GM19099 (cell line): Measurements from ENCODE around the gene KIF5A.

Experiments used
- POLR2A ChIP-seq: IDR thresholded peaks from 3 replicates; pipeline ENCODE4 v1.6.1; 2011; ENCODE audit warnings: low read depth; ENCODE audit not compliant: insufficient read length; ENCODE audit errors: extremely low read depth

Gene KIF5A

DNA sequence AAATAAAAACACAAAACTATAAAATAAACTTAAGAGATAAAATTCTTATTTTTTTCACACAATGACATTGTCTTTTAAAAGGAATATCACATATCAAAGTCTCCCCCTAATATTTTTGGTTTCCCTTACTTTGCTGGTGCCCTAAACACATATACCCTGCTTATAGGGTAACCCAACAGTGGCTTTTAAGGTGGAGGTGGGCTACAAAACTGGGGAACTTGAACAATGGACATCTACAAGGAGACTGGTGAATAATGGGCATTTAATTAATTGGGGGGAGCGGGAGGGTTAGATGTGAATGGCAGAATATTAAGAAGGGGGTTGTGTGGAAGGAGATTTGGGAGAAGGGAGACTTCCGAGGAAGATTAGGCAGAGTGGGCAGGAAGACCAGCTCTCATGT, 73.5 kb downstream of the KIF5A start:
- no peak for TF ChIP-seq POLR2A

GRCh38 chr12:57623811-57624390, 74.1 kb downstream of the KIF5A start:
- no peak for TF ChIP-seq POLR2A

GRCh38 chr12:57624441-57625220, 74.8 kb downstream of the KIF5A start:
- no peak for TF ChIP-seq POLR2A

DNA sequence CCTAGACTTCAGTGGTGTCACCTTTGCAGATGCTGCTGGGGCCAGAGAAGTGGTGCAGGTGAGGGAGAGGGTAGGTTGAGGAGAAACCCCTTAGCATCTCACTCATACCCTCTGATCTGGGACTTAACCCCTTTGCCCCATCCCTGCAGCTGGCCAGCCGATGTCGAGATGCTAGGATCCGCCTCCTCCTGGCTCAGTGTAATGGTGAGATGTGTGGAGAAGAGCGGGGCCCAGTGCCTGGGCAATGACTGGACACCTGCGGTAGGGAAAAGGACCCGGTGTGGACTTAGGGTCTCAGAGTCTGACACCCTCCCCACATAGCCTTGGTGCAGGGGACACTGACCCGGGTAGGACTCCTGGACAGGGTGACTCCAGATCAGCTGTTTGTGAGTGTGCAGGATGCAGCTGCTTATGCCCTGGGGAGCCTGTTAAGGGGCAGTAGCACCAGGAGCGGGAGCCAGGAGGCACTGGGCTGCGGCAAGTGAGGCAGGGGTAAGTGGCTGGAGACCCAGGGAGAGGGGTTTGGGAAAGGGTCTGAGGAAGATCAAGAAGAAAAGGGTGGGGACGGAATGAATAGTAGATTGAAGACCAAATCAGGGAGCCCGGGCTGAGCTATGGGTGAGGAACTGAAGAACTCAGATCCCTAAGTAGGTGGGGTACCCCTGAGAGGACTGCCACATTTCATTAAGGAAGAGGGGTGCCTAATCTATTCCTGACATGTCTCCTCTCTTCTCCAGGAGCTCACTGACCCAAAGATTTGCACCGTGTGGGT, 75.6 kb downstream of the KIF5A start:
- no peak for TF ChIP-seq POLR2A

DNA sequence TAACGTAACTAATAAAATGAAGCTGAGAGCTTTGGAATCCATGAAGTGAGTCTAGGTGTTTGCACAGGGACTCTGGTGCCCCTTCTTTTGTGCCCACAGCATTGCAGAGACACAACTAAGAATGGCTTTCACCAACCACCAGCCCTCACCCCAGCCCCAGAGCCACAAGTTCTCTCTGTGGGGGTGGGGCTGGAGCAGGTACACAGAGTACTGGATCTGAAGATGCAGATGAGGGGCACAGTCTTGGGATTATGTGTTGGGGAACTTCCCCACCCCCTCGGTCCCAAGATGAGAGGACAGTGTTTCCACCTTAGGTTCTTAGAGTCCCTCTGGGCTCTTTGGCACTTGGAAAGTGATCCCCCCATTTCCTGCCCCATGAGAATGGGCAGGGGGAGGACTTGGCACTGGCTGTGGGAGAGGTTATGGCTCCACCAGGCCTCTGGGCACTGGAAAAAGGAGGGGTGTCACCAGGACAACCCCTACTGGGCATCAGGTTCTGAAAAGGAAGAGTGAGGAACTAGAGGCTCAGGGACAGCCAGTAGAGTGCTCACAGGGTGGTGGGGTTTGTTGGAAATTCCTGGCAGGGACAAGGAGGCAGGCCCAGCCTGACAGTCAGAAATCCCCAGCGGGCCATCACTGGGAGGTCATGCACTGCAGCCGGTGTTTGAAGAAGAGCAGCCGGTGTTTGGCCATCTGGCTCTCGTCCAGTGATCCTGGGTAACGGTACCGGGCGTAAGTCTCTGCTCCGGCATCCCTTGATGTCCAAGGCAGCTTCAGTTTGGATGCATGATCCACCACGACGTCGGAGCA, 76.5 kb downstream of the KIF5A start:
- no peak for TF ChIP-seq POLR2A

- no peak for TF ChIP-seq POLR2A
Observed at GRCh38 chr12:57626921-57627445, 77.1 kb downstream of the KIF5A start.

- no peak for TF ChIP-seq POLR2A
Observed at GRCh38 chr12:57627501-57628279, 77.8 kb downstream of the KIF5A start.

DNA sequence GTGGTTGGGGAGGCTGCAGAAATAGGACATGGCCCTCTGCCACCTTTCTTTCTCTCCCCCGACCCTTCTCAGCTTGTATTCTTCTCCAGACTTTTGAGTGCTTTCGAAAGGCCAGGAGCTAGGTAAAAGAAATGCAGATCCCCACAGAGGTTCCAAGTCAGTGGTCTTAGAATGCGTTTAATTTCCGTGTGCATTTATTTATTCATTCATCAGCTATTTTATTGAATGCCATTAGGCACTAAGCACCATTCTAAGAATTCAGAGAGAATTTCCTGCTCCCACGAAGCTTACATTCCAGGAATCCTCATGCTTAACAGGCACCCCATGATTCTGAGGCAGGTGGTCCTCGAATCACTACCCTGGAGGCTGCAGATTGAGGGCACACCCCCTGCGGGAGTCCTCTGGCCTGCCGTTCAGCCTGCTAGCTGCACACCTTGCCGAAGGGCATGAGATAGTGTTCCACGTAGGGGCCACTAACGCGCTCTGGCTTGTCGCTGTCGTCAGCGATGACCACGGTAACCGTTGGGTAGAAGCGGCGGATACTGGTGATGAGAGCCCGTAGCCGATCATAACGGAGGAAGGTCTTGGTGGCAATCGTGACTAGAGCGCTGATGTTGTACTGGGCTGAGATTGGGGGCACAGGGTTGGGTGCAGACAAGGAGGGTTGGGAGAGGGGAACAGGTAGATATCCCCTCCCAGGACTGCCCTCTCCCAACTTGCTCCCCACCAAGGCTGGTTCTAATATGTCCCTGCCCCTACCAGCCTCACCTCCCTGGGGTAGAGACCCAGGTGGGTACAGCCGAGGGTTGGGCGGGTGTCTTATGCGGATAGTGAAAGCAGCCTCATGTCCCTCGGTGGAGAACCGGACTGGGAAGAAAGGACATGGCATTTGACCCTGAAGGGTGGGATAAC, 78.7 kb downstream of the KIF5A start:
- TF ChIP-seq POLR2A = no peak

DNA sequence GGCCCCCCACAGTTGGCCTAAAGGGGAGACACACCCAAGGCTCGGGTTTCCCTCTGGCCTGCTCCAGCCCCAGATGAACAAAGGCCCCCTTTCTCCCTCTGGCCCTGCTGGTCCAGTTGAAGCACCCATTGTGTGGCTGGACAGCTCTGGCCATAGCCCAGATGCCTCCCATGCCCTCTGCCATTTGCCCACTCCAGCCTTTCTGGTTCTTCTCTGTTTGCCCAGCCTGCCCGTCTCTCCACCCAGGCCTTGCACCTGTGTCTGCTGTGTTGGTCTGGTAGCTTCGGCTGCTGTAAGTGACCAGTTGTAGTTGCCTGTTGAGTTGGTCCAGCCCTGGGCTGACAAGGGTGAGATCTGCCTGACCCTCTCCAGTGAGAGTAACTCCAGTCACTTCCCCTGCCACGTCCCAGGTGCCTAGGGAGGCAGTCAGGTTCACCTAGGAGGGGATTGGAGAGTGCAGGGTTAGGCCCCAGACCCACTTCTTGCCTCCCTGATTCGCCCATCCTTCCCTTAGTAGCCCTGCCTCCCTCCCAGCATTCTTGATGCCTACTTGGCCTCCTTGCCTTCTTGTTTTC, 80.1 kb downstream of the KIF5A start:
- no peak for TF ChIP-seq POLR2A

GRCh38 chr12:57630891-57631433, 81.1 kb downstream of the KIF5A start:
- no peak for TF ChIP-seq POLR2A

DNA sequence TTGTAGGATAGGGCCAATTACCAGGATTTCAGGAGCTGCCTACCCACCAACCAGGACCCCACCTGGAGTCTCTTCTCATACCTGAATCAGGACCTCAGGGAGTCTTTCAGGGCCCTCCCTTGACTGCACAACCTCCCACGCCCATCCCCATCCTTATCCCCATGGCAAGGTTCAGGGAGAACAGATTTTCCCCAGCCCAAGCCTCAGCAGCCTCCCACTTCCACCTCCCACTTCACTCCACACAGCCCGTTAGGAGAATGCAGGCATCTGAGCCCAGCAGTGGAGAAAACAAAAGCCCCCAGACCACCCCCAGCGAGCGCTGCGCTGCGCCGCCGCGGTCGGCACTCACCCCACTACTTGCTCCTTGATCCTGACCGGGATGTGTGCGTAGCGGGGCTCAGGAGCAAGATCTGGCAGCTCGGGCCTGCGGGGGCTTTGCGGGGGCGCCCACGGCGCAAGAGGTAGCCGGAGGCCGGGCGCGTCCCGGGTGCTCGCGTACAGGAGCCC, 81.8 kb downstream of the KIF5A start:
- TF ChIP-seq POLR2A = no peak

DNA sequence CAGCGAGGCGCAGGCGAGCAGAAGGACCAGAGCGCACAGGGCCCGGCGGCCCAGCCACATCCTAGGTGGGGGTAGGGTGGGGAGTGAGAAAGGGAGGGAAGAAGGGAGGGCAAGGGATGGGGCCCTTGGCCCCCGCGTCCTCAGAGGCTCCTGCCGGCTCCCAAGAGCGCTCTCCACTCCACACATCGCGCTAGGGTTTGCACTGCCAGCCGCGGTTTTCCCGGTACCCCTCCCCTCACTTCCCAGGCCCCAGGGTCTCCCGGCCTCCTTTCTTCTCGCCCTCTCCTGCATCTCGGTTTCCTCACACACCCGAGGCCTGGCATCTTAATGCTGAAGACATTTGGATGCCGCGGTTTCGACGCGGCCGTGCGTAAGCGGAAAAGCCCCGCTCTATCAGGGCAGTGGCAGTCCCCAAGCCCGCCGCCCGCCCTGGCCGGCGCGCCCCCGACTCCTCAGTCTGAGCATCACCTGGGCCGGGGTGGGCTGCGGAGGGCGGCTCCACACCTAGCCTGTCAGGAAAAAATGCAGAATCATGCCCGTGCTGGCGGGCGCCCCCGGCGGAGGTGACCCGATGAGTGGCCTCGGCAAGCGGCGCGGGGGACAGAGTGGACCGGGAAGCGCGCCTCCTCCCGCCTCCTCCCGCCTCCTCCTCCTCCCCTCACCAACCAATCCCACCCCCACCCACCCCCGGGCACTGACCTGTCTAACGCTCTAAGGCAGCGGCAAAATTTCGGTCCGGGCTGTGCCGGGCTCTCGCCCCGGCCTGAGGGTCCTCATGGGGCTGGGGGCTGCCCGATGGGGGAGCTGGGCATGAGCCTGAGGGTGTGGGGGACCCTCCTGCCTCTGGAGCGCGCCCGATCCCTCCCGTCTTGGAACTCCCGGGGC, 82.5 kb downstream of the KIF5A start:
- TF ChIP-seq POLR2A = no peak
